Left renal cortex interstitium (tissue), 4 donors: ENCODE results near the gene SH2D4B. TPM values are rescaled to one million over a fixed set of nuclear protein-coding genes. Genes with fewer than 3 reads are reported as not detected.

ENCODE experiments used
- DNase-seq, 4 donors: peaks; one replicate each; pipeline ENCODE4 v3.0.0-alpha.2; 2013; ENCODE audit warnings: low read depth in 4 of 4, low spot score in 2 of 4, missing footprints in 1 of 4
- polyA plus RNA-seq, 4 donors: library from polyadenylated mRNA; unstranded; fragments of 120-200 nt; gene quantifications; one replicate each; pipeline ENCODE4 v1.2.1, GENCODE V29; 2013; ENCODE audit not compliant: insufficient read length in 4 of 4

The SH2D4B gene
- polyA plus RNA-seq, 4 donors = 0.08 to 0.14 (median 0.11) TPM

DNA sequence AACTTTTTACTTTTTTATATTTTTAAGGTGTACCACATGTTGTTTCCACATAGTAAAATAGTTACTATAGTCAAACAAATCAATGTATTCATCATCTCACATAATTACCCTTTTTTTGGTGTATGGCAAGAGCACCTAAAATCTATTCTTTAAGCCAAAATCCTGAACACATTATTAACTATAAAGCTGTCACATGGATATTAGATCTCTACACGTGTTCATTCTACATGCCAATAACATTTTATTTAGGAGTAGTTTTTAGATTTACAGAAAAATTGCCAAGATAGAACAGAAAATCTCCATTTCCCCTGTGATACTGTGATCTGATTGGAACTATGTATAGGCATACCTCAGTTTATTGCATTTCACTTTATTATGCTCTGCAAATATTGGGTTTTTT is 137.1 kb downstream of the SH2D4B start:
- DNase-seq = no peak

DNA sequence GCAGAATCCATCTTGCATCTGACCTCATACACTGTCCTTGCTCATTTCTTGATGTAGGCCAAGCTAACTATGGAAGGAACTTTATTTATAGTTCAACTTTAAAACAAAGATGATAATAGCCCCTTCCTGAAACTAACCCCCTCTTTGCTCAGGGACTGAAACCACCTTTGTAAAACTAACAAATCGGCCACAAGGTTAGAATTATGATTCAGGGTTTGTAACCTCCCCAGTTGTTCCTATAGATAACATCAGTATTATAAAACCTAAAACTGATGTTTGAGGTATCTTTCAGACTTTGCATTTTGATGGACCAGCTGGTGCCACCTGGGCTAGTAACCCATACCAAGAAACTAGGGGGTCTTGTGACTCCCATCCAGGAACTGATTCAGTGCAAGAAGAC is 143.4 kb downstream of the SH2D4B start:
- DNase-seq = no peak

DNA sequence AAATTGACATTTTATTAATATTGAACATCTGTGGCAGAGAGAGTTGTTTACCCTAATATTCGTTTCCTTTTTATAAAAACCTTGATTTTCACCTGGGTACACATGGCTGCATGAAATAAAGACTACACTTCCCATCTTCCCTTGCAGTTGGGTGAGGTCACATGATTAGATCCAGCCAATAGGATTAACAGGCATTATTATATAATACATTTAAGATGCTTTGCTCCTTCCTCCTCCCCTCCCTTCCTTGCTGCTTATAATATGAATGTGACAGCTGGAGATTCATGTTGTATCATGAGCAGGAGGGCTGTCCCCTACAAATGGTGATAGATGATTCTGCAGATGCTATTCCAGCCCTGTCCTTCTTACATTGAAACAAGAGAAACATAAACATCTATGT is 146.6 kb downstream of the SH2D4B start:
- no peak for DNase-seq

DNA sequence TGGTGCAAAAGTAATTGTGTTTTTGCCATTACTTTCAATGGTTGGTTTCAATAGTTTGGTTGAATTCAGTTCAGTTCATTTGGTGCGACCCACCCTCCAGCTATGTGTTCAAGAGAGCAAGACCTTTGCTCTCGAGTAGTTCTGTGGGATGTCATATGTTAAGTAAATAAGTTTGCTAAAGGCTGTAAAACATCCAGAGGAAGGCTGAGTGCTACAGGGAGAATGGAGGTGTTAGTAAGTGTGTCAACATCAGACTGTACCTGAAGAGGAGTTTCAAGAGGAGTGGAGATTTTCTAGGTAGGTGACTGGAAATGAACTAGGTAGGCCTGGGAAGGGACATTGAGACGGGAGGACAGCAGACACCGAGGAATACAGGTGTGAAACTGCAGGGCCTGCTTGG is 147.7 kb downstream of the SH2D4B start:
- DNase-seq = no peak

DNA sequence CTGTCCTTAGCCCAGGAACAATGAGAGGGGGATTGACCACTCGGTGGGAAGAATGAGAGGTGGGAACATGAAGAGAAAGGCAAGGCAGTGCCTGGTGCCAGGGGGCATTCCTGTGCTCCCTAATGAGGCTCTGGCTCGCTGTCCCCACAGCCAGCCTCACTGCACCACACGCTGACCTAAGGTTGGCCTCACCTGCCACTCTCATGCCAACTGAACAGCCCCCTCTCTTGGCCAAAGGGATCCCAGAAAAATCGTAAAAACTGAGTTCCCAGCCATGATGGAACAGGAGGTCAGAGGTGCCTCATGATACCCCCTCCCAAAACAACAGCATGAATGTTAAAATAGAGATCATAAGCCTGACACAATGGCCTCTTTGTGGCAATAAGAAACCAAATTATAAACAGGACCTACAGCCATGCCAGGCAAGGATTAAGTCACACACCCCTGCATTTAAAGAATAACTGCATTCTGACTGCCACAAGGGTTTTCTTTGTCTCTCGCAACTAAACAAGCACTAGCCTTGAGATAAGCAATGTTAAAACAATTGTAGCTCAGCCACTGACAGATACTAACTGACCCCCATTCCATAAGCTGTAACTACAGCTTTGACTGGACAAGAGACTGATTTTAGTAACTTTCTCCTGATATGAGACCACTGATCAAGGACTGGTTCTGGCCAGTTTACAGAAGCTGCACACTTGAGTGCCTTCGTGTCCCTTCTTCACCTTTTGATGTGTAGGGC is 149.2 kb downstream of the SH2D4B start:
- no peak for DNase-seq

DNA sequence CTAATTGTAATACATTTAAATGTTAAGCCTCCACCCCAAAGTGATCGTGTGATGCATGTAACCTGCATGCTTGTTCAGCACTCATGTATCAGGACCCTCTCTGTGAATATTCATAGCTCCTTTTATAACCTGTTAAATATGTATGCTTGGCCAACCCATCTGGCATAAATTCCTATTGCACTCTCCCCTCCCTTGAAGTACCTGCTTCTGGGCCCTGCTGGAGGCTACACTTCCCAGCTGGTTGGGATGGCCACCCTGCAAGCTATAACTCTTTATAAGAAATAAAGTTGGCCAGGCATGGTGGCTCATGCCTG is 149.7 kb downstream of the SH2D4B start:
- no peak for DNase-seq

DNA sequence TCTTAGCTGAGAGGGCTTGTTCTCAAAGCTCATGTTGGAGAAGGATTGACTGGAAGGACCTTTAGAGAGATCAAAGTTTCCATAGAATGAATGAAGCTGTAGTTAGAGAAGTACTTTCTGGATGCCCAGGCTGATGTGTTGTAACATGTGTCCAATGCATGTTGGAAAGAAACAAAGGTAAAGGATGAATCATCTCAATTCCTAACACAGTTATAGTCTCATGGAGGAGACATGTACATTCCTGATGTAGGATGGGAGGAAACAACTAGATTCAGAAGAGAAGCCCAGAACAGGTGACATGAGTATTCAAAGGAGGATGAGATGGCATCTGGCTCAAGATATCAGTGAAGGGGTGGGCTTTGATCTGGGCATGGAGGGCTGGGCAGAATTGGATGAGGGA is 152.7 kb downstream of the SH2D4B start:
- no peak for DNase-seq

DNA sequence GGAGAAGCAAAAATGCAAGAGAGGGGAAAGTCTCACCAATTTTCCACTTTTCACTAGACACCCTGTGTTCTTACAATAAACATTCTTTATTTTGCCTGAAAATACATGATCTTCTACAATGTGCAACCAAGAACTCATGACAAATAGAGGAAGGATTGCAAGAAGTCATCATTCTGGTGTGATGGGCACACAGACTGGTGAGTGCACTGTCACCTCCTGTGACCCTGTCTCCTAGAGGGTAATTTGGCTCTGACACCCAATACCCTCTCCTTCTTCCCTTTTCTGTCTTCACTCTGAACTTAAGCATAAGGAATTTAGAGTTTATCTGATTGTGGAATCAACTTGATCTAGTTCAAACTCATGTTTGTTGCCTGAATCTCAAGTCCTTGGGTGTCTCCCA is 153.7 kb downstream of the SH2D4B start:
- no peak for DNase-seq

DNA sequence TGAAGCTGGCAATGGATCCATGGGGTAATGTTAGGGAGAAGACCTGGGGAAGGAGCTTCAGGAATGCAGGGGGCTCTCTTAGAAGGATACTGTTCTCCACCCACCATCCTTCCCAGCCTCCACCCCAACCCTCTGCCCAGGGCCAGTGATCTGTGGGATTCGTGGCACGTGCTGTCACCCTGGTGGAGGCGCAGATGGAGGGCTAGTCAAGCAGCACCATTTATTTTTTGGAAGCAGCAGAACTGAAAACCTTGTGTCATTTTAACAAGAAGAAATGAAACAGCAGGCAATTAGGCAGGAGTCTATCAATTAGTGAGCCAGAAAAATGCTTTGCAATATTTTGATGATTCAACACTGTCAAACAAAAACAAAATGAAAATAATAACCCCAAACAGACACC is 155.9 kb downstream of the SH2D4B start:
- no peak for DNase-seq

DNA sequence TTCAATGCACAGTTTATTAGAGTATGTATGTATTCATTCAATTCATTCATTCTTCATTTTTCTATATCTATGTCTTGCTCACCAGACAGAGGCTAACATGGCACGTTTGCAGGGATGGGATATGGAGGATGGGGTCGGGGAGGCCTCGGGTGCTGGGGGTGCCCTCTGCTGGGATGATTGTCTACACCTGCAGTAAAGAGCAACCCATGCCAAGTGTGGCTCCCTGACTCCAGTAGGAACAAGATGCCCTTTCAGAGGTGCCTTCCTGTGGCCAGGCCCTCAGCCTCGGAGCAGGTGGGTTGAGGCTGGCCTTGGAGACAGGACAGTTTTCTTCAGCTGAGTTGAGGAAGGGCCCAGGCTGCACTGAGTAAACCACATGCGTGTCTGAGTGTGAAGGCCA is 157.2 kb downstream of the SH2D4B start:
- no peak for DNase-seq

Other genes starting within 250 kb of the SH2D4B start
- 1 to 10 TPM in 1 of 4 donors, under 1 TPM in 3; 0.87 to 2.1 (median 0.94) TPM for gene MAT1A, start 248.2 kb upstream of the SH2D4B start, polyA plus RNA-seq
- under 1 TPM in 2 of 4 donors, not detected in 2; 0.17 to 0.76 TPM for gene DYDC1, start 181.1 kb upstream of the SH2D4B start, polyA plus RNA-seq
- gene DYDC2, start 181.1 kb upstream of the SH2D4B start, polyA plus RNA-seq = 1 to 10 TPM; 1.4 to 2.7 (median 1.6) TPM
- gene PRXL2A, start 129.4 kb upstream of the SH2D4B start, polyA plus RNA-seq = 100 to 1,000 TPM; 110 to 132 (median 122) TPM
- 10 to 100 TPM; 78.7 to 98.0 (median 91.3) TPM for gene TSPAN14, start 83.6 kb upstream of the SH2D4B start, polyA plus RNA-seq